ENCODE data around the gene SYT8.

DNA sequence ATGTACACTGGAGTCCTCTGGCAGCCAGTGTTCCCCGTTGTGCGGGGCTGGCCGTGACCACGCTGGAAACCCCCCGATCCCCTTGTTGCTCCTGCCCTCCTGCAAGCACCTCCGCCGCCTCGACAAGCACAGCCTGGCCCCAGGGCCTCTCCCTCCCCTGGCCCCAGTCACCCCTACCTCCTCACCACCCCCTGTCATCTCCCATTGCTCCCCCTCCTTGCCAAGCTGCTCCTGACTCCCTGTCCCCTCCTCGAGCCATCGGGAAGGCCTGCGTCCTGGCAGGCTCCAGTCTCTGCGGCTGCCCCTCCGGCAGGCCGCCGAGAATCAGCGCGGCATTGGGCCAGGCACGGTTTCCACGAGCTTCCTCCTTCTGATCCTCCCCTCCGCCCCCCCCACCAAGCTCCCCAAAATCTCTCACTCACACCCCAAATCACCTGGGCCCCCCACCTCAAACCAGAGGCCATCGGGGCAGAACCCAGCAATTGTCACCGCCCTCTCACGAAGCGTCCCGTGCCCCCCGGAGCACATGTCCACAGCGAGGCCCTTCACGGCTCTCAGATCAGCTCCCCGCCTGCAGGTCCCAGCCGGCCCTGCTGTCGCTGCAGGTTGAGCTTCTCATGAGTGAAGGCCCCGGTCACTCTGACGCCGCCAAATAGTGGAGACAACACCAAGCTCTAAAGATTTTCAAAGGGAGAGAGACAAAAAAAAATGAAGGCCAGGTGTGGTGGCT is 12.4 kb downstream of the SYT8 start:
- TF ChIP-seq, protein P1, sequence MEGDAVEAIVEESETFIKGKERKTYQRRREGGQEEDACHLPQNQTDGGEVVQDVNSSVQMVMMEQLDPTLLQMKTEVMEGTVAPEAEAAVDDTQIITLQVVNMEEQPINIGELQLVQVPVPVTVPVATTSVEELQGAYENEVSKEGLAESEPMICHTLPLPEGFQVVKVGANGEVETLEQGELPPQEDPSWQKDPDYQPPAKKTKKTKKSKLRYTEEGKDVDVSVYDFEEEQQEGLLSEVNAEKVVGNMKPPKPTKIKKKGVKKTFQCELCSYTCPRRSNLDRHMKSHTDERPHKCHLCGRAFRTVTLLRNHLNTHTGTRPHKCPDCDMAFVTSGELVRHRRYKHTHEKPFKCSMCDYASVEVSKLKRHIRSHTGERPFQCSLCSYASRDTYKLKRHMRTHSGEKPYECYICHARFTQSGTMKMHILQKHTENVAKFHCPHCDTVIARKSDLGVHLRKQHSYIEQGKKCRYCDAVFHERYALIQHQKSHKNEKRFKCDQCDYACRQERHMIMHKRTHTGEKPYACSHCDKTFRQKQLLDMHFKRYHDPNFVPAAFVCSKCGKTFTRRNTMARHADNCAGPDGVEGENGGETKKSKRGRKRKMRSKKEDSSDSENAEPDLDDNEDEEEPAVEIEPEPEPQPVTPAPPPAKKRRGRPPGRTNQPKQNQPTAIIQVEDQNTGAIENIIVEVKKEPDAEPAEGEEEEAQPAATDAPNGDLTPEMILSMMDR (IDR thresholded peaks at IDR 0.05 in 8 of 11, conservative IDR thresholded peaks at IDR 0.05 in 3 of 11), result no peak
- no peak for TF ChIP-seq POLR2A (IDR thresholded peaks at IDR 0.05)
